Measurements from ENCODE around the gene NUBP2.
"Not testable (repeated sequence)": the region's sequence is repeated elsewhere in the genome, so short reads cannot be mapped to it uniquely, and the experiment has no call there.

NUBP2 gene

DNA sequence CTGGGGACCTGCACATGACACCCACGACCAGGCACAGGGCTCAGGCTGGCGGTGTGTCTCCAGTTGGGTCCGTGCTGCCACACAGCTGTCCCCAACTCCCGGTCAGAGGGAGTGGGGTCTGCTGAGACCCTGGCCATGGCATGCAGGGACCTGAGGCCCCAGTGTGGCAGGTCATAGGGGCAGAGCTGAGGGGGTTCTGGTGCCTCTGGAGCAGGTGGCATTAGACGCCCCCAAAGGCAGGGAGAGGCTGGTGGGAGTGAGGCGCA lies 4.2 kb downstream of the NUBP2 start:
- no peak for DNase-seq

DNA sequence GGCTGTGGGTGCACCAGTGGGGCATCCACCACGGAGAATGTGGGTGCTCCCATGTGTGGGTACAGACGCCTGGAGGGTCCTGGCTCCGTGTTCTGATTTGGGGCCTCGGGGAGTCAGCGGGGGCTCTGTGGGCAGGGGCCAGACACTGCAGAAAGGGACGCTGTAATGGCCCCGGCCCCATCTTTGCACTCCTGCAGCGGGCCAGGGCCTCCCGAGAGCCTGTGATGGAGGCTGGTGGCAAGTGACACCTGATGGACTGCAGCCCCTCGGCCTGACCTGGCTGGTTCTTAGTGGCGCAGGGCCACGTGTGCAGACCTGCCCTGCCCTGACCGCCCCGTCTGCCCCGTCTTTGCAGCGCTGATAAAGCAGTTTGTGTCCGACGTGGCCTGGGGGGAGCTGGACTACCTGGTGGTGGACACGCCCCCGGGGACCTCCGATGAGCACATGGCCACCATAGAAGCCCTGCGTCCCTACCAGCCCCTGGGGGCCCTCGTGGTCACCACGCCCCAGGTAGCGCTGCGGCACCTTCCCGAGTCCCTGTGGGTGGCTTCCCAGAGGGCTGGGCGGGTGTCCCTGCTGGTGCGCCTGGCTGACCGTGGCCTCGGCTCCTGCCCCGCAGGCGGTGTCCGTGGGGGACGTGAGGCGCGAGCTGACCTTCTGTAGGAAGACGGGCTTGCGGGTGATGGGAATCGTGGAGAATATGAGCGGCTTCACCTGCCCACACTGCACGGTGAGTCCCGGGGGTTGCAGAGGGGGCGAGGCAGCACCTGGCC lies 4.7 kb downstream of the NUBP2 start:
- no peak for DNase-seq

DNA sequence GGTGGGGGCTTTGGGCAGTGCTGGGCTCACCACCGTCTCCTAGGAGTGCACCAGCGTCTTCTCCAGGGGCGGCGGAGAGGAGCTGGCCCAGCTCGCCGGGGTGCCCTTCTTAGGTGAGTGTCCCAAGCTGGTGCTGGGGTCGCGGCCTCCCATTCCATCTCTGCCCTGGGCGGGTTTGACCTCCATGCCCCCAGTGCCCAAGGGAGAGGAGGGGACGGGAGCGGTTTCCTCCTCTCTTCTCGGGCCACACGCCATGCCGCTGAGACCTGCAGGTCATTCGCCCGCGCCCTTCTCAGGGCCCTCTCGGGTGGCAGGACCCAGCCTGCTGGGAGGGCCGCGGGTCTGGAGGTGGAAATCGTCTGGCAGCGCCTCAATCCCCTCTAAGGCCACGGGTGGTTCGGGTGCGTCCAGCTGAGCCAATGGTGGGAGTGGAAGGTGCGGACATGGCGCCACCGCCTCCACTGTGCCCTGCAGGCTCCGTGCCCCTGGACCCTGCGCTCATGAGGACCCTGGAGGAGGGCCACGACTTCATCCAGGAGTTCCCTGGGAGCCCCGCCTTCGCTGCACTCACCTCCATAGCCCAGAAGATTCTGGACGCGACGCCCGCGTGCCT lies 5.4 kb downstream of the NUBP2 start:
- no peak for DNase-seq

DNA sequence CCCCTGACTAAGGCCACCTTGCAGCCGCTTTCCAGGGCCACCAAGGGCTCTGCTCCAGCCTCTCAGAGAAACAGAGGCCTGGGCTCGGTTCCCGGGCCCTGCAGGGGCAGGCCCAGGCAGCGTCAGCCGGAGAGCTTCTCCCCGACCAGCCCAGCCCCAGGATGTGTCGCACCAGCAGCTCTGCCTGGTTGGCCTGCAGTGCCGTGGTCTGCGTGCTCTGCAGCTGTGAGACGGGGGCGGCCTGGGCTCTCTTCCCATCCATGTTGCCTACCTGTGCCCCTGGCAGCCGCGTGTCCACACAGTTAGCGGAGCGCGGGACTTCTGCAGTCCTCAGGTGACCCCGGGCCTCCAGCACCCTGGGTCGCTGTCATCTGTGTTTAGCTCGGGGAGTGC lies 5.9 kb downstream of the NUBP2 start:
- DNase-seq, result no peak

DNA sequence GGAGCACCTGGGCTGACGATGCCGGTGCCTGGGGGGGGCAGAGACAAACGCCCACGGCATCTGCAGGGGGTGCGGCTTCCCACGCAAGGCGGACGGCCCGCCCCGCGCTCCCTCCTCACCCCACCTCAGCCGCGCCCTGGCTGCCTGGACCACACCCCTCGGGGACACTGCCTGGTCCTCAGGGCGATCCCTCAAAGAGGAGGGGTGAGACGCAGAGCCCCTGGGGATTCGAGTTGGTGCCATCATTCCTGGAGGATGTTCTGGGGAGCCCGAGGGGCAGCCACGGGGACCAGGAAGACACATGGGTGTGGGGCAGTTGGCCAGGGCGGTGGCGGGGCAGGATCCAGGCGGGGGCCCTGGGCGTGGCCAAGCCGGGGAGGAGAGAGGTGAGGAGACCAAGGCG lies 6.9 kb downstream of the NUBP2 start:
- DNase-seq, result no peak

DNA sequence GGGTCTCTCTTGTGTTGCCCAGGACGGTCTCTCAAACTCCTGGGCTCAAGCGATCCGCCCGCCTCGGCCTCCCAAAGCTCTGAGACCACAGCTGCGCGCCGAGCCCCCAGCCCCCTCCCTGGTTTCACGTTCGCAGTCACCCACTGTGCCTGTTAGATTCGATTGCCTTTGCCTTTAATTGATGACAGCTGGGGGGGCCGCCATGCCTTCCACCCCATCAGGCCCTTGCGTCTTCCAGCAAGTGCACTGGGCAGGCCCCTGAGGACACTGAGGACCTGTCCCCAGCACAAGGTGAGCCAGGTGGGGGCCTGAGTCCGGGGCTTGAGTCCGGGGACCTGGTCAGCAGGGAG lies 7.5 kb downstream of the NUBP2 start:
- no peak for DNase-seq

DNA sequence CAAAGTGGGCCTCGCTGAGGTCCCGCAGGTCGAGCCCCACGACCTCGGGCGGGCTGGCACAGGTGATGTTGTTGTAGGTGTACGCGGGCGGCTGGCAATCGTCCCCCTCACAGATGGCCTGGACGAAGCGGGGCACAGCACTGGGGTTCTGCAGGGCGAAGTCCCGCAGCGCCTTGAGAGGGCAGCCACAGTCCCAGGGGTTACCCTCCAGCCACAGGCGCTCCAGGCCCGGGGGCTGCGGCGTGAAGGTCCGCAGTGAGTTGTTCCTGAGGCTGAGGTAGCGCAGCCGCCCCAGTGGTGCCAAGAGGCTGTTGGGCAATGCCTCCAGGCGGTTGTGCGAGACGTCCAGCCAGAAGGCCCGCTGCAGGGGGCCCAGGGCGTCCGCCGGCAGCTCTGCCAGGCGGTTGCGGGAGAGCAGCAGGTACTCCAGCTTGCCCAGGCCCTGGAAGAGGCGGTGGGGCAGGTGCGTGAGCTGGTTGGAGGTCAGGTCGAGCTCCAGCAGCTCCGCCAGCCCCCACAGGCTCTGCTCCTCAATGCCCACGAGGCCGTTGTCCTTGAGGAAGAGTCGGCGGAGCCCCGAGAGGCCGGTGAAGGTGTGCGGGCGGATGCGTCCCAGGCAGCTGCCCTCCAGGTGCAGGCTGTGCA lies 8.0 kb downstream of the NUBP2 start:
- DNase-seq, result no peak

DNA sequence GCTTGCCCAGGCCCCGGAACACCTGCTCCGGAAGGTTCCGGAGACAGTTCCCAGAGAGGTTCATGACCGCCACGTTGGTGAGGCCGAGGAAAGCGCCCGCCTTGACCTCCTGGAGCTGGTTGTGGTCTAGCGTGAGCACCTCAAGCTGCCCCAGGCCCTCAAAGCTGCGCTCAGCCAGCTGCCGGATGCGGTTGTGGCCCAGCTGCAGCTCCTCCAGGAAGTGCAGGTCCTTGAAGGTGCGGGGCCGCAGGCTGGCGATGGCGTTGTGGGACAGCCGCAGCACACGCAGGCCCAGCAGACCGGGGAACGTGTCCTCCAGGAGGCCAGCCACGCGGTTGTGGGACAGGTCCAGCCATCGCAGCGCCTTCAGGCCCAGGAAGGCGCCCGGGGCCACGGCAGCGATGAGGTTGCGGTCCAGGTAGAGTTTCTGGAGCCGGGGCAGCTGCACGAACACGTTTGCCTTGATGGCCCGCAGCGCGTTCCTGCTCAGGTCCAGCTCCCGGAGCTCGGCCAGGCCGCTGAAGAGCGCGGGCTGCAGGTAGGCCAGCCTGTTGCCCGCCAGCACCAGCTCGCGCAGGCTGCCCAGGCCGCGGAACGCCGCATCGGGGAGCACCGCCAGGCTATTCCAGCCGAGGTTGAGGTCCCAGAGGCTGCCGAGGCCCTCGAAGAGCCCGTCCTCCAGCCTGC lies 8.6 kb downstream of the NUBP2 start:
- no peak for DNase-seq

DNA sequence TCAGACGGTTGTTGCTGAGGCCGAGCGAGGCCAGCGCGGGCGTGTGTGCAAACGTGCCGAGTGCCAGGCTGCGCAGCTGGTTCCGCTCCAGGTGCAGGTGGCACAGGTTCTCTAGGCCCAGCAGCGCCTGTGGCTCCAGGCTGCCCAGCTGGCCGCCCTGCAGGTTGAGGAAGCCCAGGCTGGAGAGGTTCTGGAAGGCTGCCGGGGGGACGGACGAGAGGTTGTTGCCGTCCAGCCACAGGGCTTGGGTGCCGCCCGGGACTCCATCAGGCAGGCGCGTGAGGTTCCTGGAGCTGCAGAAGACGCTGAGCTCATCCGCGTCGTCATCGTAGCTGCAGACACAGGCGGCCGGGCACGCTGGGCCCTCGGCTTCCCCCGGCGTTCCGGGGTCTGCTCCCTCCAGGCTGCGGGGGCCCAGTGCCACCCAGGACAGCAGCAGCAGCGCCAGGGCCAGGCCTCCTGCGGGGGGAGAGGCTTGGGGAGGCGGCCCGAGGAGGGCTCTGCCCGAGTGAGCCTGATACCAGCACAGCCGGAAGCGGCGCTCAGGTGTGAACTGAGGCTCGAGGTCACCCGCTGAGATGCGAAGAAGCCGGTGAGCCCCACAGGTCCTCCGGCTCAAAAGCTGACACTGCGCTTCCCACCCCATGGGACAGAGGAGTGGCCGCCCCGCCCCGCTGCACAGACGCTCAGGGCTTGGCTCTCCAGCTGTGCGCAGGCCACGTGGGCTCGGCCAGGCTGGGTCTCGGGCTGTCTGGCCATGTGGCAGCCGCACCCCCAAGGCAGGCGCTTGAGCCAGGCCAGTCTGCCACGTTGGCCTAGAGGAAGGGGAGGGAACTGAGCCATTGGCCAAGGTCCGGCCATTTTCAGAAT lies 9.4 kb downstream of the NUBP2 start:
- no peak for DNase-seq

DNA sequence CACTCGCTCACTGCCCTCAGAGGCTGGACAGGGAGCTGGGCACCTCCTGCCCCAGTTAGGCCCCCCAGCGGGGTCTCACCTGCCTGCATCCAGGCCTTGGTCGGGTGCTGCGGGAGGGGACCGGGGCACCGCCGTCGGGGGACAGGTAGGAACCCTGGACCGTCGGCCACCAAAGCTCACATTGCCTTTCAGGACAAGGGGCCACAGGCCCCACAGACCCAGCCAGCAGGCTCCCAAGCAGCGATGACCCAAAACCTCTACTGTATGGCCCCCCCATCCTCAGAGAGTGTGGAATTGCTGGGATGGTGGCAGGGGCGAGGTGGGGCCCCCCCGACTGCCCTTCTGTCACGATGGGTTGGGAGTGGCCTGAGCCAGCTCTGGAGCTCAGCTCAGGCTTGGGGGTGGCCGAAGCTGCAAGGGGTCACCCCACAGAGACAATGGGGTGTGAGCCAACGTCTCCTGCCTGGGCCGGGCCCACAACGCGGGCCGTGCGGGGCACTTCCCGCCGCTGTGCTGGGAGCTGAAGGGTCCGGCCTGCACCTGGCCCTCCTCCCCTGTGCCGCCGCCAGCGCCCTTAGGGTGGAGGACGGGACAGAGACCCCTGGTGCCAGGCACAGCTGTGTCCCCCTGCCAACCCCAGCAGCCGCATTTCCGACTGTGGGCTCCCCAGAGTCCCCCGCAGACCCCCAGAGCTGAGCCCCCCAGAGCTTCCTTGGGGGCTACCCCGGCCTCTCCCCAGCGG lies 10.2 kb downstream of the NUBP2 start:
- DNase-seq, result no peak

DNA sequence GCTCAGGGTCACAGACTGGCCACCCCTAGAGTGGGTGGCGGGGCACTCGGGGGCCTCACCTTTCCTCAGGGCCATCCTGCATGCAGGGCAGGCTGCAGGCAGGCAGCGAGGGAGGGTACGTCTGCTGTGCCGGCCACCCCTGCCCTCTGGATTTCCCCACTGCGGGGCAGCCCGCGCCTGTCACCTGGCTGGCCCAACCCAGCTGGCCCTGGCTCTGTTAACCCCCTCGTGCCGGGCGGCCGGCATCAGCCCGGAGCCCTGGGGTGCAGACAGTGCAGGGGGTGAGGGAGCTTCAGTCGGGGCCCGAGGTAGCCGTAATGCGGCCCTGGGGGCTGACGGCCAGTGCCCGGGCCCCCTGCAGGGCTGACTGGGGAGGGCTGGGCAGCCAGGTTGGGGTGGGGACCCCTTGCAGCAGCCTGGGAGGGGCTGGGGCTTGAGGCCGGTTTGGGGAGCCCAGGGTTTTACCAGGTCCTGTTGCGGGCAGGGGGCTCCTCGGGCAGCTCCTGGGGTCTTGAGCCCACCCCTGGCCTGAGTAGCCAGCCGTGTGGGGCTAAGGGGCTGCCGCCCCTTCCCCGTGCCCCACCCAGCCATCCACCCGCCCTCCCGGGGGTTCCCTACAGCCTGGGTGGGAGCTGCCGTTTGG lies 10.9 kb downstream of the NUBP2 start, which contains the start of gene IGFALS:
TSS of gene IGFALS (minus strand) at position 128 of the 643 bp plus-strand sequence. CDS start at position 75, 53 bp downstream.
- DNase-seq, result no peak

DNA sequence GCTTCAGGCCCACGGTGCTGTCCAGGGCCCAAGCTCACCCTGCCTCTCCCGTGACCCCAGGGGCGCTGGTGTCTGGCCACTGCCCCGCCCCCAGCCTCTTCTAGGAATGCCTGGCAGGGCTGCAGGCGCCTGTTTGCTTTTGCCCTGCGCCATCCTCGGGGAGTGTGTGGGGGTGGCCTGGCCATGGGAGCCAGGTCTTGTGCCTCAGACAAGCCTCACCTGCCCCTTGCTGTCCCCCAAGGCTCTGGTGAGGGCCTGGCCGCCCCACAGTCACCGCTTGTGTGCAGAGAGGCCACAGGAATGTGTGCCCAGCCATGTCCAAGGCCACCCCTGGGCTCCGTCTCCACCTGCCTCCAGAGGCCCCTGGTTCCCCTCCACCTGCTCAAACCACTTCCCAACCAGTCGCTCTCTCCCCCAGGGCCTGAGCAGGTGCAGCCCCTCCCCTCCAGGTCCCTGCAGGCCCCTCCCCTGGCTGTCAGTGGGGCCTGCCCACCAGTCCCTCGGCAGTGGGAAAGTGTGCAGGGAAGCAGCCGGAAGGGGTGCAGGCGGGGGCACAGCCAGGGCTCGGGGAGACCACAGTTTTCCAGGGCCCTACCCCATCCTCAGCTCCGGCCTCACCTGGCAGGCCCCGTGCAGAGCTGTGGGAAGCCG lies 11.6 kb downstream of the NUBP2 start:
- no peak for DNase-seq

DNA sequence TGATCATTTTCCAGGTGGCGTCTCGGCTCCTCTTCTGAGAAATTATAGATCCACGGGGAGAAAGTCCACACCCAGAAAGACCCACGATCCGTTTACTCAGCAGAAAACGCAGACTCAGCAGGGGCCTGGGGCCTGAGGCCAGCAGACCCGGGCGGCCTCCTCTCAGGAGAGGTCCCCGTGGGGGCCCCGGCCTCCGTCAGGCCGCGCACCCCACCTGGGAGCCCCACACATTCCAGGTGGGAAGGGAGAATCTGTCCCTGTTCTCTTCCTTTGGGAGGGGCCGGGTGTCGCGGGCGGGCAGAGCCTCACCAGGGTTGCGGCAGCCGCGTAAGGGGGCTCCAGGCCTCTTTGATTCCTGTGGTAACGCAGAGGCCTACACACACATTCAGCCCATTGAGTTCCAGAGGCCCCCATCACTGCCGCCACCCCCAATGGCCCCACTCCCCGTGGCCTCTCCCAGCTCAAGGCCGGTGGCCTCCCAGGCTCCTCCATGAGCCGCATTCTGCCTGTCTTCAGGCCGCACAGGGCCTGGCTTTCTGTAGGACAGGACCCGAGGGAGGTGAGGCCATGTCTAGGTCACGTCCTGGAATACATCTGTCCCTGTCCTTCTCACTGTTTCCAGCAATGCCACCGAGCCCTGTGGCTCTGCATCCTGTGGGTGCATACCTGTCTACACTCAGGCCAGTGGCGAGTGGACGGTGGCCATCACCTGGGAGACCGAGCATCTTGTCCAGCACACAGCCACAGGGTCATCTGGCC lies 12.3 kb downstream of the NUBP2 start:
- no peak for DNase-seq

DNA sequence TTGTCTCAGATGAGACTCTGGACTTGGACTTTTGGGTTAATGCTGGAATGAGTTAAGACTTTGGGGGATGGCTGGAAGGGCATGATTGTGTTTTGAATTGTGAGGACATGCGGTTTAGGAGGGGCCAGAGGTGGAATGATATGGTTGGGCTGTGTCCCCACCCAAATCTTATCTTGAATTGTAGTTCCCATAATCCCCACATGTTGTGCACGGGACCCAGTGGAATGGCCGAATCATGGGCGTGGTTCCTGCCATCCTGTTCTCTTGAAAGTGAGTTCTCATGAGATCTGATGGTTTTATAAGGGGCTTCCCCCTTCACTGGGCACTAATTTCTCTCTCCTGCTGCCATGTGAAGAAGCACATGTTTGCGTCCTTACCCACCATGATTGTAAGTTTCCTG lies 16.5 kb downstream of the NUBP2 start:
- DNase-seq, result not testable (repeated sequence)

DNA sequence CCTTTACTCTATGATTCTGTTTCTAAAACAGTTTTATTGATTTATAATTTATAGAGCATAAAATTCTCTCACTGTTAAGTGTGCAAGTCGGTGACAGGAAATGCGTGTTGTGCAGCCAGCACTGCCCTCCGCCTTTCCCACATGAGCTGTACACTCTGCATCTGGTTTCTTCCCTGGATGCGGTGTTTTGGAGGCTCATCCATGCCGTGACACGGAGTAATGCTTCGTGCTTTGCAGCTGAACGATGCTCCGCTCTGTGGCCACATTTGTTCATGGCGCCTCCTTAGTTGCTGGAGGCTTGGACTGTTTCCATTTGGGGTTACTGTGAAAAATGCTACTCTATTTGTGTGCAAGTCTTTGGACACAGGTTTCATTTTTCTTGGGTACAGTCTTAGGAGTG lies 17.9 kb downstream of the NUBP2 start:
- no peak for DNase-seq

DNA sequence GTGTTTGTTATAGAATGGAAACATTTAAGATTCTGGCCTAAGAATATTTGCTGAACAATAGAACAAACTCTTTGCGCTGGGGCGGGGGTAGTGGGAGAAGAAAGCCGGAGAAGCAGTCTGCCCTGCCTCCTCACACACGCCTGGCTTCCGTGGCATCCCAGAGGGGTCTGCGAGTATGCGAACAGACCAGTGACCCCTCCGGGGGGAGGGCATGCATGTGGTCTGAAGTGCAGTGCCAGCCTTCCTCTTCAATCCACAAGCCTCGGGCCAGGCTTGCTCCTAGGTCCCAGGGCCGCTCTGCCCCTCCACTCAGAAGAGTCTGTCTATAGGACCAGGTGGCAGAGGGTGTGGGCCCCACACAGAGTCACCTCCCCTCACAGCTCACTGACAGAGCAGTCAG lies 24.9 kb downstream of the NUBP2 start:
- DNase-seq, result no peak

DNA sequence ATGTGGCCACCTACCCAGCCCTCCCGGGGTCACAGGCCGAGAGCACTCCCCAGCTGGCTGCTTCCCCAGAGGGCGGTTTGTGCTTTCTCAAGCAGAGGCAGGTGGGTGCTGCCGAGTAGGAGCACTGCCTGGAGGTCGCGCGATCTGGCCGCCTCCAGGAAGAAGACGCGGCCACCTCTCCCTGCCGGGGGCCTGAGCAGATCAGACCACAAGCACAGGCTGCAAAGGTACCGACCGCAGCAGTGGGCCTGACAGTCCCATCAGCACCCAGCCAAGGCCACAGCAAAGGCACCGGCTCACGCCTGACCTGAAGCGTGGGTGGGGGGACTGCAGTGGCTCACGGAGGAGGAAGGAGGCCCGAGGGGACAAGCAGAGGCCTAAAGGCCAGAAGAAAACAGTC lies 25.9 kb downstream of the NUBP2 start:
- DNase-seq, result no peak

DNA sequence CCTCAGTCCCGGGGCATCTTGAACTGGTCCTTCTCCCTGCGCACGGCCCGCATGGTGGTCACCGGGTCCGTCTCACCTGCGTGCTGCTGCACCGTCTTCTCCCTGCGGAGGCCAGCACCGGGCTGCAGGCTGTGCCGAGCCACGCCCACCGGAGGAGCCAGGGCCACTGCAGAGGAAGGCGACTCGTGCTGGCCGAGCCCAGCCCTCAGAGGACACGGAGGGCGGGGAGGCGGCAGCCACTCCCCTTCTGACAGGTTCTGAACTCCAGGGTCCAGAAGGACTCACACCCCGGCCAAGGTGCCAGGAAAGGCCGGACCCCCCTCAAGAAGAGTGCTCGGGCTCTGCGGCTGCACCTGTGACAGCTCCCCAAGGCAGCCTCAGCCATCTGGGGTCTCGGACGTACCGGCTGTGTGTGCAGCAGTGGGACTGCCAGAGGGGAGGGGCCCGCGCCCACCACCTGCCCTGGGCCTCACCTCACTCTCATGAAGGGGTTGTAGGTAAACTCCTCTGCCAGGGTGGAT lies 26.6 kb downstream of the NUBP2 start:
- no peak for DNase-seq

DNA sequence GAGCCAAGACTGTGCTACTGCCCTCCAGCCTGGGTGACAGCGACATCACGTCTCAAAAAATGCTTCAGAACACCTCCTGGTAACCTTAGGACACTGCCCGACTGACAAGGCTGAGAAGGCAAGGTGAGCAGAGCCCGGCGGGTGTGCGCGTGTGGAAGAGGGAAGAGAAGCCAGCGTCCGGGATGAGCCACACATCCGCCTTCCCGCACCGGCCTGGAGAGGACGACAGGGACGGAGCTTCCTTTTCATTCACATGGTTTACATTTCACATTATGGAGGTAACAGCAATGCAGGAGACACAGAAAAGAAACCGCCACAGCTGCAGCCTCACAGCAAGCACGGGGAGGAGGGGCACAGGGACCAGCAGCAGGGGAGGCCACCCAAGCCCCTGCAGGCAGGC lies 27.3 kb downstream of the NUBP2 start:
- DNase-seq, result no peak

DNA sequence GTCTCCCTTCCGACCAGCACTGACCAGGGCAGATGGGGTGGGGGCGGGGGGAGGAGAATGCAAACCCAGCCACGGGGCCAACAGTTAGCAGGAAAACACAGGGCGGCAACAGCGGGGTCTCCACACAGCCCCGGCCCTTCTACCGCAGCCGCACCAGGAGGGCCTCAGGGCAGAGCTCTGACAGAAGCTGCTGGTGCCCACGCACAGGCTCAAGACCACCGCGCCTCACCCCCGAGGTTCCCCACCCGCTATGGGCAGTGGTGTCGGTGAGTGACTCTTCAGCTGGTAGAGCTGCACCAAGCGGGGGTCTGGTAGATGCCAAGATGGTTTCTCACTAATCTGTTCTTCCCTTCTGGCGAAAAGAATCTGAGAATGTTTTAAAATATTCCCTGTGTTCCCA lies 27.8 kb downstream of the NUBP2 start:
- no peak for DNase-seq
